ENCODE measurements around the gene ZBTB45.
A peak's percentile ranks its signal among the peaks of the same experiment; 100 is the strongest.

The ZBTB45 gene

DNA sequence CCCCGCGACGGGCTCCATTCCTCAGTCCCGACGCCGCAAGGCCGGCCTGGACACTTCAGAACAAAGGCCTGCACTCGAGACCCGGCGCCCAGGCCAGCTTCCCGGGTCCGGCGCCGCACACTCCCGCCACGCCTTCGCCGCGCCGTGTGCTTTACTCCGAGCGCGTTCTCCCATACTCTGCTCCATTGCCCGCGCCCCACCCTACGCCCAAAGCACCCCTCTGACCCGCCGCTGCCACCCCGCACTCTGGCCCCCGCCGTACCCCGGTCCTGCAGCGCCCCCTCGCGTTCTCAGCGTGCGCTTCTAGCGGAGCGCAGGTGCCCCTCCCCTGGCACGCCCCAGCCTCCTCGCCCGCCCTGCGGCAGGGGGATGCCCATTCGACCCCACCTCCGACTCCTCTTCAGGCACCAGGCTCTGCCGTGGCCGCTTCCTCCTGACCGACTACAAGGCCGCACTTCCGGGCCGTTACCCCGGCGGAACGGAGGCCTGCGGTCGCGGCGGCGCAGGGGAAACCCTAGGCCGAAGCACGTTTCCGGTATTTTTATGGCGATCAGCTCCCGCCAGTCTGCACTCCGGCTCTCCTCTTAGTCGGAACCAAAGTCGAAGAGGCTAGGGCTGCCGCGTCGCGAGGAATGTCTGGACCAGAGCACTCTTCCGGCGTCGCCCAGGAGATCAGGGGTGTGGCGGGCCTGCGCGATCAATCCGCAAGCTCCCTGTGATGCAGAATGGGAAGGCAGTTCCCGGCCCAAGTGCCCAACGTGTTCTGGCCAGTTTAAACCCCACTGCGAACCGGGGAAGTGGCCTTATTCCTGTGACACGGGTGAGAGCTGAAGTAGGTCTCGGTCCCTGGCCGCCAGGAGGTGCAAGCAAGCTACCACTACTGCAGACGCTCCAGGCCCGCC is at the start of gene ZBTB45:
TSS of gene ZBTB45 (minus strand) at position 456 of the 902 bp plus-strand sequence. CDS start 2,137 bp downstream, outside the sequence.
- ATAC-seq = peak; percentile 89
- DNase-seq = peak; percentile 96 to 98
- H3K27ac Mint-ChIP-seq = peak within 1 kb of the TSS; percentile 98 to 99
- H3K9me3 Mint-ChIP-seq = no peaks in the 10 kb centered on the region
- peaks cover 55% of the 10 kb centered on the region for H3K4me1 Mint-ChIP-seq
- peak within 1 kb of the TSS; percentile 93 to 97 for H3K4me3 Mint-ChIP-seq
- H3K27me3 Mint-ChIP-seq = no peaks in the 10 kb centered on the region

DNA sequence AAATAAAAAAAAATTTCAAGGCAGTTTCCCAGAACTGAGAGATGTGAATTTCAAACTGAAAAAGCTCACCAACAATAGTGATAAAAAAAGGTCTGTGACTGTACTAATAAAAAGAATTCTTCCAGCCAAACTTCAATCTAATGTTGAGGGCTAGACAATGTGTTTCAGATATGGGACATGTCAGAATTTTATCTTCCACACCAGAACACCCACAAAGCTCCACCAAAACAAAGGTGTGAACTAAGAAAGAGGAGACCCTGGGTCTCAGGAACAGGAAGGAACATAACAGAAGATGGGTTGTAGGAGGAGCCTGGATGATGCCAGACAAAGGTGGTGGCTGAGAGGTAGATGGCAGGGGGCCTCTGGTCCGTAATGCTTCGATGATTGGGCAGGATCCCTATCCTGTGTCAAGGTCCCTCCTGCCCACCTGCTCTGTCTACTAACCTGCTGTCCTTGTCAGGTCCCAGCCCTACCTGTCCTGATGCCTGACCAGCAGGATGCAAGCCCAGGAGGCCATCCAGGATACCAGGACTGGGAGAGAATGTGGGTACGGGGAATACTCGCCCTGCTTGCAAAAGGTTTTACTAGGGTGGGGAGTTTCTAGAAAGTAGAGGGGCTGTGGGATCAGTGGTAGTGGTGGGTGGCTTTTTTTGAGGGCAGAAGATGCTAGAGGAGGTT is 49.0 kb upstream of the ZBTB45 start:
- DNase-seq = peak in 1 of 2 donors; percentile 5
- Mint-ChIP-seq H3K27me3 (no peaks in the 10 kb centered on the region), H3K27ac (peak overlapping the region in 1 of 2 donors; percentile 72), H3K4me3 (no peak overlapping the region), H3K9me3 (no peaks in the 10 kb centered on the region), H3K4me1 (peaks cover 43% of the 10 kb centered on the region)
- no peak for ATAC-seq

DNA sequence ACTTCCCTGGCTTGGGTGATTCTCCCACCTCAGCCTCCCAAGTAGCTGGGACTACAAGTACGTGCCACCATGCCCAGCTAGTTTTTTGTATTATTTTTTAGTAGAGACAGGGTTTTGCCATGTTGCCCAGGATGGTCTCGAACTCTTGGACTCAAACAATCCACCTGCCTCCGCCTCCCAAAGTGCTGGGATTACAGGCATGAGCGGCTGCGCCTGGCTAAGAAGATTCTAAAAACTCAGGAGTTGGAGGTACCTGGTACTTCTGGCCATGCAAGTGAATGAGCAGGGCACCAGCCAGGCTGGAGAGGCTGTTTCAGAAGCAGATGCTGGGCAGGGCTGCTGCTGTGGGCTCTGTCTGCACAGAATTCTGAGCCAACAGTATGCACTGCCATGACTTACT is 47.4 kb upstream of the ZBTB45 start:
- H3K27me3 Mint-ChIP-seq = no peaks in the 10 kb centered on the region

DNA sequence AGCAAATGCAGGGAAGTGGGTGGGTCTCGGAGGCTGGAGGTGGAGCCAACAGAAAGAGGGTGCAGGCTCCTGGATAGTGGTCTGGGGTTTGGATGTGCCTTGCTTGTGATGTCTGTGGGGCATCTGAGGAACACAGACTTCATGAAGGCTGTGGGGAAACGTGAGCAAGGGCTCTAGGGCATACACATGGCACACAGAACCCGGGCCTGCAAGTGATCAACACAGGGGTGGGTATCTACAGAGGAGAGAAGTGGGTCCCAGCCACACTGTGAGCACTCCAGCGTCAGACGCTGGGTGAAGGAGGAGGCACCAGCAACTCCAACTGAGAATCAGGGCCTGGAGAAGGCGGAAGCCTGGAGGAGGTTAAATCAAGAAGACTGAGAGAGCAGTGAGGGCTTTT is 44.2 kb upstream of the ZBTB45 start:
- Mint-ChIP-seq H3K9me3 (no peaks in the 10 kb centered on the region), H3K4me3 (peak overlapping the region; percentile 82 to 97), H3K27me3 (no peaks in the 10 kb centered on the region), H3K27ac (peak overlapping the region in 1 of 2 donors; percentile 28), H3K4me1 (peaks cover 68% of the 10 kb centered on the region)
- DNase-seq = no peak
- ATAC-seq = no peak

More for the DNA sequence above, 47.4 kb upstream of the ZBTB45 start:
- peaks cover 47% of the 10 kb centered on the region for H3K4me1 Mint-ChIP-seq
- no peaks in the 10 kb centered on the region for H3K9me3 Mint-ChIP-seq
- no peak overlapping the region for H3K27ac Mint-ChIP-seq
- ATAC-seq (no peak), DNase-seq (peak in 1 of 2 donors; percentile 6)
- H3K4me3 Mint-ChIP-seq = no peak overlapping the region

DNA sequence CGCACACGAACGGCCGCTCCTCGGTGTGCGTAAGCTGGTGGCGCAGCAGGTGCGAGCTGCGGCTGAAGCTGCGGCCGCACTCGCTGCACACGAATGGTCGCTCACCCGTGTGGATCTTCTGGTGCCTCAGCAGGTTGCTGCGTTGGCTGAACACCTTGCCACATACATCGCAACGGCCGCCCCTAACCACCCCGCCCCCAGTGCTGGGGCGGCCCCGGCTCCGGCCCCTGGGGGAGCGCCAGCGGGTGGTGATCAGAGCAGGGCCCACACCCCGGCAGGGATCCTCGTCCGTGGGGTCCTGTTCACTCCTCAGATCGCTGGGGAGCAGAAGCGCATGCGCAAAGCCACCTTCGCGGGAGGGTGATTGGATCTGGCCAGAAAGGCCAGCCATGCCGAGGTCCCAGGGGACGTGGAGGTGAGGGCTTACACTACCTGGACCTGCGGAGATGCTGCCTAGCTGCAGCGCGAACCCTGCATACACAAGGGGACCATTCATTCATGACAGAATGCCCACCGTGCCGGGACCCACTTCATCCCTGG is 43.5 kb upstream of the ZBTB45 start:
- peak overlapping the region in 1 of 2 donors; percentile 93 for H3K27ac Mint-ChIP-seq
- H3K9me3 Mint-ChIP-seq = no peaks in the 10 kb centered on the region
- no peaks in the 10 kb centered on the region for H3K27me3 Mint-ChIP-seq
- H3K4me3 Mint-ChIP-seq = peak overlapping the region; percentile 82 to 97
- H3K4me1 Mint-ChIP-seq = peaks cover 61% of the 10 kb centered on the region
- DNase-seq = no peak
- no peak for ATAC-seq

DNA sequence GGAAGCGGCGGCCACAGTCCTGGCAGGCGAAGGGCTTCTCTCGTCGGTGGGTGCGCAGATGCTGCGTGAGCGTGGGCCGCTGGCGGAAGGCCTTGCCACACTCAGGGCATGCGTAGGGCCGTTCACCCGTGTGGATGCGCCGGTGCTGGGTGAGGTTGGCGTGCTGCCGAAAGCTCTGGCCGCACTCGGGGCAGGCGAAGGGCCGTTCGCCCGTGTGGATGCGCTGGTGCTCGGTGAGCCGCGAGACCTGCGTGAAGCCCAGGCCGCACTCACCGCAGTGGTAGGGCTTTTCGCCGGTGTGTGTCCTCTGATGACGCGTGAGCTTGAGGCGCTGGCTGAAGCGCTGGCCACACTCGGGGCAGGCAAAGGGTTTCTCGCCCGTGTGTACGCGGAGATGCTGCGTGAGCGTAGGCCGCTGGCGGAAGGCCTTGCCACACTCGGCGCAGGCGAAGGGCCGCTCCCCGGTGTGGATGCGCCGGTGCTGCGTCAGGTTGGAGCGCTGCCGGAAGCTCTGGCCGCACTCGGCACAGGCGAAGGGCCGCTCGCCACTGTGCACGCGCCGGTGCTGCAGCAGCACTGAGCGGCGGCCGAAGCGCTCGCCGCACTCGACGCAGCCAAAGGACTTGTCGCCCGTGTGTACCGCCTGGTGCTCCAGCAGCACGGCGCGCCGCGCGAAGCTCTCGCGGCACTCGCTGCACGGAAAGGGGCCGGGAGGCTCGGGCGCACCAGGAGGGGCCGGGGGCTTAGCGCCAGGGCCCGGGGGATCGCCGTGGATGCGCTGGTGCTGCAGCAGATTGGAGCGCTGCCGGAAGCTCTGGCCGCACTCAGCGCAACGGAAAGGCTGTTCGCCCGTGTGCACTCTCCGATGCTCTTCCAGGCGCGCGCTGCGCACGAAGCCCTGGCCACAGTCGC is 42.8 kb upstream of the ZBTB45 start:
- ATAC-seq (peak; percentile 16), DNase-seq (peak; percentile 44 to 62)
- H3K4me1 Mint-ChIP-seq = peaks cover 65% of the 10 kb centered on the region
- H3K27me3 Mint-ChIP-seq = no peaks in the 10 kb centered on the region
- peak overlapping the region; percentile 82 to 97 for H3K4me3 Mint-ChIP-seq
- H3K27ac Mint-ChIP-seq = peak overlapping the region; percentile 40 to 93
- H3K9me3 Mint-ChIP-seq = no peaks in the 10 kb centered on the region

DNA sequence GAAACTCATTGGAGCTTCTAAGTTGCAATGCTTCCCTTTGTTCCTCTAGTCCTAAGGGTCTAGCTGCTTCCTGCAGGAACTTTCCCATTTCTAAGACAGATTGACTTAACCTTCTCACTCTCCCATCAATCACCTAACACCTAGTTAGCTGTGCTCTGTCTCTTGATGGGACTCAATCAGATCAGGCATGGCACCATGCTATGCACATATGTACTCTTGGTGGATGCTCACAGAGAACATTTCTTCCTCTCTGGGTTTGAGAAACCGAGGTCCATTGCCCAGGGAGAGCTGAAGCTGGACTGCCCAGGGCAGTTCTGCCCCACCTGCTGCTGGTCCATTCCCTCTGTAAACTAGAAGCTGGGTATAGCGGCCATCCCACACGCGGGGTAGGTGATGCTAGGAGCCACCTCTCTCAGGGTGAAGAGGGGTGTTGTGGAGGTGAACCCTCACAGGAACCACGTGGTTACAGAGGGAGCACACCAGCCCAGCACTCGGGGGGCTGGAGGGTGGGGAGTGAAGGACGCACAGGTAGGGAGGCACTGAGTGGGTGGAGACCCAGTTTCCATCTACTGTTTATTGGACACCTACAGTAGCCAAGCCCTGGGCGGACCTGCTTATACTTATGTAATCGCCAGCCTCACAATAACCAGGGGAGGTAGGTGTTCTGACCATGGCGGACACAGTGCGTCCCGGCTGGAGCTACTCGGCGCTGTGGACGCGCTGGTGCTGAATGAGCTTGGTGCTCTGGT is 41.9 kb upstream of the ZBTB45 start:
- DNase-seq (no peak), ATAC-seq (no peak)
- no peaks in the 10 kb centered on the region for H3K27me3 Mint-ChIP-seq
- no peaks in the 10 kb centered on the region for H3K9me3 Mint-ChIP-seq
- peak overlapping the region in 1 of 2 donors; percentile 74 for H3K27ac Mint-ChIP-seq
- peak overlapping the region; percentile 82 to 97 for H3K4me3 Mint-ChIP-seq
- peaks cover 74% of the 10 kb centered on the region for H3K4me1 Mint-ChIP-seq

DNA sequence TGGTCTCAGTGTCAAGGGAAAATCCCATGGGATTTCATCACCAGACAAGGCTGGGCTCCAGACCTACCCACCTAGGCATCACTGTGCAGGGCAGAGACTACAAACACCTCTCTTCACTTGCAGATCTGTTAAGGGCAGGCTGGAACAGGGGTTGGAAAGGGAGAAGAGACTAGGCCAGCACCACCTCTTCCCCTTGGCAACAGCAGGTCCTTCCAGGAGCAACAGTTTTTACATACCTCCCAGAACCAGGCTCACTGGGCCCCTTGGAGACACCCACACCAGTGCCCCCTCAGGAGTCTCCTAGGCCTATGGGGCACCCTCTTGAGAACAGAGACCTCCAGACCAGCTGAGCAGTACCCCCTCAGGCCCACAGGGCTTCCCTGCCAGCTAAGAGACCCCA is 41.3 kb upstream of the ZBTB45 start:
- ATAC-seq (no peak), DNase-seq (no peak)
- H3K4me3 Mint-ChIP-seq = peak overlapping the region; percentile 86 to 97
- H3K27me3 Mint-ChIP-seq = no peaks in the 10 kb centered on the region
- H3K4me1 Mint-ChIP-seq = peaks cover 74% of the 10 kb centered on the region
- no peak overlapping the region for H3K27ac Mint-ChIP-seq
- H3K9me3 Mint-ChIP-seq = no peaks in the 10 kb centered on the region

DNA sequence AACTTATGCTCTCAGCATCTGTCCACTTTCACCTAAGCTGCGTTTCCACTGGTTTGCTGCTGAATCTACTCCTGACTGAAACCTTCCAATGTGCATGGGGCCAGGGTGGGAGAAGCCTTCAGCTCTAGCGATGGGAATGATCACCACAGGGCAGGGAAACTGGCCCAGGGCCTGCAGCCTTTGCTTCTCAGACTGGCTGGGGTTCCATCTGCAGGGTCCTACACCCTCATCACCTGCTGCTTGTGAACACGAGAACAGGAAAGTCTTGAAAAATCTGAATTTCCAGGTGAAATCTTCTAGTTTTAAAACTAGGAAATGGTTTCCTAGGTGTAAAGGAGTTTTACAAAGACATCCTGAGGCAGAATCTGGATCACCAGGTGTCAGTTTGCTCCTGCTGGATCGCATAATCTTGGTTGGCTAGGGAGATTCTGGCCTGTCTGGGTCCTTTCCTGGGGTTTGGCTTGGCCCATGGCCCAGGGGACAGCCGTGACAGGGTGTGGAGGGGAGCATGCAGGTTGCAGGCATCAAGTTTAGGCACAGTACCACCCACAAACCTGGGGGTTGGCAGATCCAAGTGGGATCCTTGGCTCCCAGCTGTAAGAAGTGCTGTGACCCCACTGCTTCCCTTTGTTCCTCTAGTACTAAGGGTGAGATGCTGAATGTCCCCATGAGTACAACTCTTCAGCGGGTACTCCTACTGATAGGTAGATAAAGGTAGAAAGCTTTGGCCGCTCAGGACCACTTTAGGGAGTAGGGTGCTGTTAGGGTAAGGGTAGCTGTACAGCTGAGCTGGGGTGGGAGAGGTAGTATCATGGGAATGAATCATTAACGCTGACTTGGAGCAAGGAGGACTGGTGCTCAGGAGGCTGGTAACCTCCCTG is 40.6 kb upstream of the ZBTB45 start:
- Mint-ChIP-seq H3K4me1 (peaks cover 80% of the 10 kb centered on the region), H3K27ac (peak overlapping the region; percentile 99), H3K9me3 (no peaks in the 10 kb centered on the region), H3K27me3 (no peaks in the 10 kb centered on the region), H3K4me3 (peak overlapping the region; percentile 86 to 98)
- DNase-seq = no peak
- no peak for ATAC-seq

DNA sequence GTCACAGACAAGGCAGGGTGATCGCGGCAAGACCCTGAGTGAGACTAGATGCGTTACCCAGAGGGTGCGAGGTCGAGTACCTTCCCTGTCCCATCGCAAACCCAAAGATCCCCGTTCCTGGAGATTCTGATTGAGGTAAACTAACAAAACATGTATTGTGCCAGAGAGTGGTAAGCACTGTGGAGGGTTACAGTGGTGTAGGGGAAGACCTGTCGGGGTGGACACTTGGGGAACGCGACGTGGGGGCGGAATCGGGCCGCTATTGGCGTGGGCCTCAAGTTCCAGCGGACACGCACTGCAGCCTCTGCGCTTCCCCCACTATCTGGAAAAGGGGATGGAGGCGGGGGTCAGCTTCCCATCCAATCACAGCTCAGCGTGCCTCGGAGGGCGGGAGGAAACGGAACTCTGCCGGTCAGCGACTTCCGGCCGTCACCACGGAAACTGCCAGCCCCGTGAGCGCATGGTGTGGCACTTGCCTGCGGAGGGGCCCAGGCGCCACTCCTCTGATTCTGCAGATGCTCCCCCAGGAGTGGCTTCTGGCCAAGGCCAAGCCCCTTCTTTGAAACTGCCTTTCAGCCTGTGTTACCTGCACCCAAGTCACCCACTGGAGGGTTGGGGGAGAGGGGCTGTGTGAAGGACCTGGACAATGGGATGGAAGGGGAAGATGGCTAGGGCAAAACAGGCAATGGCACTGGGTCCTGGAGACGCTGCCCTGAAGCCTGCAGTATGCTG is 39.8 kb upstream of the ZBTB45 start:
- peak; percentile 31 for ATAC-seq
- no peaks in the 10 kb centered on the region for H3K9me3 Mint-ChIP-seq

DNA sequence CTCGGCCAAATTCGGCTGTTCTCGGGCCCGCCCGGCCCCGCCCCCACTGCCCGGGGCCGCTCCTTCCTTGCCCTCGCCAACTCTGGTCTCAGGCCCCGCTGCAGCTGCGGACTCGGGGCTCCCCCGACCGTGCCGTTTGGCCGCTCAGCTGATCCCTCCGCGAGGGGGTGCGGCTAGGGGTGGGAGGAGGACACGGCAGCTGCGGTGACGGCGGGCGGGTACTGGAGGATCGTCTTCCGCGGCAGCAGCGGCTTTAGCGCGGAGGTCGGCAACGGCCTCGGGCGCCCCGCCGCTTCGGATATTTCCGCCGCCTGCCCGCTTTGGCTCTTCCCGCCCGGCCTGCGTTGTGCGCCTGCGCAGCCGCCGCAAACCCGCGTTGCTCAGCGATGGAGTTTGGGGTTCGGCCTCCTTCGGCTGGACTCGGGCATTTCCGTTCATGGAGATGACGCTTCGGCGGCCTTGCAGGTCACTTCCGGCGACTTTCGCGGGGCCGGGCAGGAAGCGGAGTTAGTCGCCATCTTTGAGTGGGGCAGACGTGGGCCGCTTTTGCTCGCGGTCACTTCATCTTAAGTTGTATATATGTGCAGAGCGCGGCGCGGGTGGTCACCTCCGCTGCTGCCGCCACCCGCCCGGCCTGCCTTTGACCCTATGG is 39.1 kb upstream of the ZBTB45 start:
- peaks cover 84% of the 10 kb centered on the region for H3K4me1 Mint-ChIP-seq
- H3K9me3 Mint-ChIP-seq = no peaks in the 10 kb centered on the region
- peak overlapping the region; percentile 86 to 98 for H3K4me3 Mint-ChIP-seq
- peak overlapping the region; percentile 99 for H3K27ac Mint-ChIP-seq
- DNase-seq (peak; percentile 100), ATAC-seq (peak; percentile 74)
- no peaks in the 10 kb centered on the region for H3K27me3 Mint-ChIP-seq

More for the DNA sequence above, 39.8 kb upstream of the ZBTB45 start:
- H3K27me3 Mint-ChIP-seq = no peaks in the 10 kb centered on the region
- H3K4me1 Mint-ChIP-seq = peaks cover 83% of the 10 kb centered on the region
- peak overlapping the region; percentile 86 to 98 for H3K4me3 Mint-ChIP-seq
- peak; percentile 42 to 86 for DNase-seq
- peak overlapping the region; percentile 99 for H3K27ac Mint-ChIP-seq

DNA sequence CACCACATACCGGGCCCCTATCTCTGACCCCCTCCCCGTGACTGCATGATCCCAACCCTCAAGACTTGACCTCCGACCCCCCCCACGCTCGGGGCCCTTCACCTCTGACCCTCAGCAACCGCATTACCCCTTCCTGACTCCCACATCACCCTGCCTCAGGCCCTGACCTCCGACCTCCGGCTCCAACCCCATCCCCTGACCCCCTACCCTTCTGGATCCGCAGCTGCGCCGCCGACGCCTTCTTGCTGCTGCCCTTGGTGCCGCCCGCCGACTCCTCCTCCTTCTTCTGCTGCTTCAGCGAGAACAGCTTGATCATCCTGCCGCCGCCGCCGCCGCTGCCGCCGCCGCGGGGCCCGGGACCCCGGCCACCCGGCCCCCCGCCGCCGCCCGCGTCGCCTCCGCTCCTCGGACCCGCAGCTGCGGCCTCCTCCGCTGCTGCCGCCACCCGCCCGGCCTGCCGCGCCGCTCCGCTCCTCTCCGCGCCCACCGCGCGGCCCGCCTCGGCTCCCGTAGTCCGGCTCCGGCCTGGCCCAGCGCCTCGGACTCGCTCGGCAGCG is 38.5 kb upstream of the ZBTB45 start, which contains the start of gene UBE2M:
TSS of gene UBE2M (minus strand) at position 546 of the 557 bp plus-strand sequence. CDS start at position 316, 230 bp downstream.
- ATAC-seq = peak; percentile 1
- Mint-ChIP-seq H3K9me3 (no peaks in the 10 kb centered on the region), H3K27me3 (no peaks in the 10 kb centered on the region), H3K27ac (peak within 1 kb of the TSS; percentile 99), H3K4me1 (peaks cover 83% of the 10 kb centered on the region), H3K4me3 (peak within 1 kb of the TSS; percentile 86 to 98)
- DNase-seq = no peak
